GM21360 (cell line): ENCODE results near the gene HTR3E.
"Not testable (repeated sequence)": the region's sequence is repeated elsewhere in the genome, so short reads cannot be mapped to it uniquely, and the experiment has no call there.

Source experiments
- ATAC-seq: cut with Tn5 transposase; IDR thresholded peaks from one replicate; pipeline ENCODE4 v1.9.1; 2021; ENCODE audit warnings: mild to moderate bottlenecking, moderate library complexity; ENCODE audit not compliant: unreplicated experiment

HTR3E gene, protein sequence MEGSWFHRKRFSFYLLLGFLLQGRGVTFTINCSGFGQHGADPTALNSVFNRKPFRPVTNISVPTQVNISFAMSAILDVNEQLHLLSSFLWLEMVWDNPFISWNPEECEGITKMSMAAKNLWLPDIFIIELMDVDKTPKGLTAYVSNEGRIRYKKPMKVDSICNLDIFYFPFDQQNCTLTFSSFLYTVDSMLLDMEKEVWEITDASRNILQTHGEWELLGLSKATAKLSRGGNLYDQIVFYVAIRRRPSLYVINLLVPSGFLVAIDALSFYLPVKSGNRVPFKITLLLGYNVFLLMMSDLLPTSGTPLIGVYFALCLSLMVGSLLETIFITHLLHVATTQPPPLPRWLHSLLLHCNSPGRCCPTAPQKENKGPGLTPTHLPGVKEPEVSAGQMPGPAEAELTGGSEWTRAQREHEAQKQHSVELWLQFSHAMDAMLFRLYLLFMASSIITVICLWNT

GRCh38 chr3:184096811-184097383, at the start of gene HTR3E:
Gene HTR3E (plus strand): TSS chr3:184097064. CDS start chr3:184097530, 466 bp downstream.
- no peak for ATAC-seq

DNA sequence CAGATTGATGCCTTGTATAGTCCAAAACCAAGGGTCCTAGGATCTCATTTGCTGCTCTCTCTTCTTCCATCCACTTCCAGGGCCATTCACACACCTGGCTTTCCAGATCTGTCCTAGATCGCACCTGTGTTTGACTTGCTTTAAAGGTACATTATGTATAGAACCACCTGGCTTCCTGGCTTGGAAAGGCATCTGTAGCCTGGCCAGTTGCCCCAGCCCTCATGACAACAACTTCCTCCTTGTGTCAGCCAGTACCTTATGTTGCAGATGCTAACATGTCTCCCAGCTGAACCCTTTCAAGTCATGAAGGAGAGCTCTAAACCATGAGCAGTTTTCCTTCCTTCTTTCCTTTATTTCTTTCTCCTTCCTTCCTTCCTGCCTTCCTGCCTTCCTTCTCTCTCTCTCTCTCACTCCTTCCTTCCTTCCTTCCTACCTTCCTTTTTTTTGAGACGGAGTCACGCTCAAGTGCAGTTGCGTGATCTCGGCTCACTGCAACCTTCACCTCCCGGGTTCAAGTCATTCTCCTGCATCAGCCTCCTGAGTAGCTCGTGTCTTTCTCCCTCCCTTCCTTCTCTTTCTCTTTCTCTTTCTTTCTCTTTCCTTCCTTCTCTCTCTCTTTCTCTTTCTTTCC, 46.5 kb upstream of the HTR3E start:
- ATAC-seq = no peak

GRCh38 chr3:184052767-184053166, 44.1 kb upstream of the HTR3E start, which contains the start of gene HTR3C:
Gene HTR3C (plus strand): TSS chr3:184053047. CDS start chr3:184053081, 34 bp downstream.
- ATAC-seq = no peak

DNA sequence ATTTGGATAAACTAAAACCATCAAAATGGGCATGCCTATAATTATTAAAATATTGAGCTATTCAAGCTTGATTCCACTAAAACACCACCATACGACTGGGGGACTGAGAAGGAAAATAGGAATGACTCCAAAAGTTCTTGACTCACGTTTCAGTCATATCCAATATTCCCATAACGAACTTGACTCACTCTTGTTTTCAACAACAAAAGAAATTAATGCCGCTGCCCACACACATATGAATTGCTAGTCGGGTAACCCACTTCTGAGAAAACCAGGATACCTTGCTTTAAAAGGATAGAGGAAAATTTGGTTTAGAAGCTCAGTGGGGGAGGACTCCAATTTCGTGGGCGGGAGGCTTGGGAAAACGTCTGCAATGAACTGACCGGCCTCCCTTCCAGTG, 38.8 kb upstream of the HTR3E start:
- ATAC-seq = no peak

DNA sequence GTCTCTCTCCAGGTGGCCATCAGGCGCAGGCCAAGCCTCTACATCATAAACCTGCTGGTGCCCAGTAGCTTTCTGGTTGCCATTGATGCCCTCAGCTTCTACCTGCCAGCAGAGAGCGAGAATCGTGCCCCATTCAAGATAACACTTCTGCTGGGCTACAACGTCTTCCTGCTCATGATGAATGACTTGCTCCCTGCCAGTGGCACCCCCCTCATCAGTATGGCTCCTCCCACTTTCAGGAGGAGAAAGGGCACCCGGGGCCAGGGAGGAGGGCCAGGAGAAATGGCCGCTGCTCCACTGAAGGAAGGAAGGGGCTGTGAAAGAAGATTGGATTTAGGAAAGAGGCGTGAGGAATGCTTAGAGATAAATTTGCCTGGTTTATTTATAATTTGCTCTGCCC, 37.4 kb upstream of the HTR3E start:
- ATAC-seq = no peak

DNA sequence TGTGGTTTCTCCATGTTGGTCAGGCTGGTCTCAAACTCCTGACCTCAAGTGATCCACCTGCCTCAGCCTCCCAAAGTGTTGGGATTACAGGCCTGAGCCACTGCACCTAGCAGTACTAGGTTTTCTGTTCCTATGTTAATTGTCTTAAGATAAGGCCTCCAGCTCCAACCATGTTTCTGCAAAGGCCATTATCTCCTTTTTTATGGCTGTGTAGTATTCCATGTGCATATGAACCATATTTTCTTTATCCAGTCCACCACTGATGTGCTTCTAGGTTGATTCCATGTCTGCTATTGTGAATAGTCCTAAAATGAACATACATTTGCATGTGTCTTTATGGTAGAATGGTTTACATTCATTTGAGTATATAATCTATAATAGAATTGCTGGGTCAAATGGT, 34.2 kb upstream of the HTR3E start:
- no peak for ATAC-seq

DNA sequence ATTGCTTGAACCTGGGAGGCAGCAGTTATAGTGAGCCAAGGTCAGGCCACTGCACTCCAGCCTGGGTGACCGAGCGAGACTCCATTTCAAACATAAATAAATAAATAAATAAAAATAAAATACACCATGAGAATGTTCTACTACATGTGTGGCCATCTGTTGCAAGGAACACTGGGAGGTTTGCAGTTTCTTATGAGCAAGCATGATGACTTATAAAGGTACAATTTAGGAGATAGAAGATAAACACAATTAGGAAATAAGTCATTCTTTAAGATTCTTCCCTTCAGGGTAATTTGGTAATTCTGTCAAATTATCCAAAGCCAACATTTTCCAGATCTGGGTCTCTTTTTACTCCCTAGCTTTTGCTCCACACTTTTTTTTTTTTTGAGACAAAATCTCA, 30.7 kb upstream of the HTR3E start:
- no peak for ATAC-seq

DNA sequence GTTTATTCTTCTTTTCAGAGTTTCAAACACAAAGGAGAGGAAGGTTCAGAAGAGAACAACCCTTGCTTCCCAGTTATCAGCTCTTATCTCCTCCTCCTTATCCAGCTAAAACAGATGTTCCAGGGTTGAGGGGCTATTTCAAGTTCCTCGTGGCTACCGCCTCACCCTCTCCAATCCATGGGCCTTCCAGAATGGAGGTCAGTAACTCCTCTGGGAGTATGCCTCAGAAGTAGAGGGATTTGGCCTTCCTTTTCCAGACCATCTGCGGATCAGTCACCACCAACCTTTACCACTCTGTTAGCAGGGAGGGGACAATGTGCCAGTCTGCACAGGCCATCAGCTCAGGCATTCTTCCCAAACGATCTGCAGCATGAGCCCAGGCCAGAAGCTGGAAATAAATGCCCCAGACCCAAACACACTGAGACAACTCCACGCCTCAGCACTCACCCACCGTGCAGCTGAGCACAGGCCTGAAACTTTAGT, 29.2 kb upstream of the HTR3E start:
- ATAC-seq = no peak

- no peak for ATAC-seq
Observed at GRCh38 chr3:184068344-184068743, 28.5 kb upstream of the HTR3E start.

DNA sequence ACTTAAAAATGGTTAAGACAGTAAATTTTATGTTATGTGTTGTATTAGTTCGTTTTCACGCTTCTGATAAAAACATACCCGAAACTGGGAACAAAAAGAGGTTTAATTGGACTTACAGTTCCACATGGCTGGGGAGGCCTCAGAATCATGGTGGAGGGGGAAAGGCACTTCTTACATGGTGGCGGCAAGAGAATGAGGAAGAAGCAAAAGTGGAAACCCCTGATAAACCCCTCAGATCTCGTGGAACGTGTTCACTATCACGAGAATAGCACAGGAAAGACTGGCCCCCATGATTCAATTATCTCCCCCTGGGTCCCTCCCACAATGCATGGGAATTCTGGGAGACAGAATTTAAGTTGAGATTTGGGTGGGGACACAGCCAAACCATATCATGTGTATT, 25.7 kb upstream of the HTR3E start:
- not testable (repeated sequence) for ATAC-seq

GRCh38 chr3:184073621-184074020, 23.2 kb upstream of the HTR3E start:
- ATAC-seq = no peak

- ATAC-seq = no peak
Observed at GRCh38 chr3:184075901-184076300, 21.0 kb upstream of the HTR3E start.

GRCh38 chr3:184077881-184078280, 19.0 kb upstream of the HTR3E start:
- no peak for ATAC-seq

DNA sequence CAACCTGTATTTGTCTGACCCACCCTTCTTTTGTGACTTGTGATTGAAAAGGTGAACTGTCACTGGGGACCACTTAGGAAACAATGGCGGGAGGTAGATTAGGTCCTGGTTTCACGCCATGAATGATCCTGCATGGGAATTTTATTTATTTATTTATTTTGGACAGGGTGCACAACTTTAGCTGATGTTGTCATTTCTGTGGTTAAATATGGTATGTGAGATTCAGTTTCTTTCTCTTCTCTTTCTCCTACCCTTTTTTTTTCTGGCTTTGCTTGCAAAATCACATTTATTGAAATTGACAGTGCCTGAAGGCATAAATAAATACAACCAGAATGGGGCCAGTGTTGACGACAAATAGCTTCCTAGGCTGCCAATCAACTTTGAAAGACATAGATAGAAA, 18.0 kb upstream of the HTR3E start:
- no peak for ATAC-seq

- no peak for ATAC-seq
Observed at GRCh38 chr3:184081116-184081830, 15.6 kb upstream of the HTR3E start.

DNA sequence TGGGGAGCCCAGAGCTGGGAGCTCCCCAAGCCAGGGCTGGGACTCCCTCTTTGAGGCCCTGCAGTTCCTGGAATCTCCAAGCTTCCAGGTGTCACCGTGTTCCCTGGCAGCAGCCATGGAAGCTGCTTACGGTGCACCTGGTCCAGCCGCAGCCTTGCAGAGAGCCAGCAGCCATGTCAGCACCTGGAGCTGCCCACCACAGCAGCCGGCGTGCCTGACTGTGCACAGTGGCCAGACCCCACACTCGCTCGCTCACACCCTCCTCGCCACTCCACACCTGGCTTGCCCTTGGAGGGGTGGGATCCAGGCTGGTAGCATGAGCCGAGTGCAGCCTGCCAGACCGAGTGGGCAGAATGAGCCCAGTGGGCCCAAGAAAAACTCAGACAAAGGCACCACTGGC, 14.8 kb upstream of the HTR3E start:
- no peak for ATAC-seq

GRCh38 chr3:184082465-184082864, 14.4 kb upstream of the HTR3E start:
- no peak for ATAC-seq

GRCh38 chr3:184085389-184085852, 11.4 kb upstream of the HTR3E start:
- ATAC-seq = no peak

GRCh38 chr3:184092199-184092598, 4.7 kb upstream of the HTR3E start:
- ATAC-seq = no peak

DNA sequence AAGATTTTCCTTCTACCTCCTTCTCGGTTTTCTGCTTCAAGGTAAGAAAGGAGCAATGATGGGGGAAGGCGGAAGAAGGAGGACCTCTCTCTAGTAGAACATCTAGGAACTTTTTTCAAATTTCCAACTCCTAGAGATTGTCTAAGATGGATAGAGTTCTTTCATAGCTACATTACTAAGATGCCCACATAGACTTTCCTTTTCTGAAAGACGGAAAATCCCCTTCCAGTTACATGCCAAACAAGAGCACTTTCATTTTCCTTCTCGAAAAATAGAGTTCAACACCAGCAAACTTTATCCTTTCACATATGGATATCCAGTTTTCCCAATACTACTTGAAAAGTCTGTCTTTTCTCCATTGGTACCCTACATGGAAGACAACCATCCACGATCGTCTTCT, 692 bp downstream of the HTR3E start:
- ATAC-seq = no peak
